Small intestine (tissue), 7 donors: Measurements from ENCODE around the gene LARGE1. TPM values are rescaled to one million over a fixed set of nuclear protein-coding genes. Genes with fewer than 3 reads are reported as not detected.

Experiments used
- DNase-seq, 2 donors: peaks; one replicate each; pipeline versions ENCODE4 v3.0.0 to v3.0.0-alpha.2; 2013
- FAIRE-seq: peaks from 2 replicates; lab custom pipeline; 2012; peaks lifted over from hg19 to GRCh38; lab: Jason Lieb, UNC
- H3K27ac ChIP-seq, 3 donors: one replicate each; pipeline ENCODE4 v1.5.1; 2013; ENCODE audit warnings: low read length in 2 of 3, mild to moderate bottlenecking in 2 of 3, control low read depth in 1 of 3, inconsistent platforms in 1 of 3, low read depth in 1 of 3, moderate library complexity in 1 of 3
- H3K27me3 ChIP-seq, 3 donors: one replicate each; pipeline ENCODE4 v1.6.1; 2013; ENCODE audit warnings: low read length in 3 of 3, inconsistent platforms in 1 of 3; ENCODE audit not compliant: control insufficient read depth in 3 of 3, insufficient read depth in 3 of 3
- H3K36me3 ChIP-seq, 3 donors: one replicate each; pipeline ENCODE4 v1.6.1; 2013; ENCODE audit warnings: low read length in 3 of 3, inconsistent platforms in 1 of 3, low read depth in 1 of 3, mild to moderate bottlenecking in 1 of 3, moderate library complexity in 1 of 3; ENCODE audit not compliant: control insufficient read depth in 3 of 3, insufficient read depth in 2 of 3
- H3K4me1 ChIP-seq, 3 donors: one replicate each; pipeline ENCODE4 v1.6.1; 2013; ENCODE audit warnings: low read length in 2 of 3, inconsistent platforms in 1 of 3, low read depth in 1 of 3, mild to moderate bottlenecking in 1 of 3, moderate library complexity in 1 of 3; ENCODE audit not compliant: control insufficient read depth in 3 of 3, insufficient read depth in 2 of 3
- H3K4me3 ChIP-seq, 3 donors: one replicate each; pipeline ENCODE4 v1.5.1; 2013; ENCODE audit warnings: low read length in 3 of 3, control low read depth in 1 of 3, inconsistent platforms in 1 of 3, low read depth in 1 of 3, mild to moderate bottlenecking in 1 of 3, moderate library complexity in 1 of 3
- H3K9me3 ChIP-seq, 2 donors: one replicate each; pipeline ENCODE4 v1.6.1; 2013; ENCODE audit warnings: low read depth in 1 of 2, low read length in 1 of 2; ENCODE audit not compliant: control insufficient read depth in 2 of 2, insufficient read depth in 1 of 2
- WGBS, 3 donors: extraction: QIAGEN DNeasy Blood & Tissue Kit; methylation state at CpG; one replicate each; pipeline ENCODE4 v1.1.7; 2013; 5-methylcytosine and 5-hydroxymethylcytosine counted together
- polyA plus RNA-seq, 4 donors: library from polyadenylated mRNA; stranded (reverse) in 3 of 4; unstranded in 1 of 4; fragments of 200-250 nt in 3 of 4; fragments of 120-200 nt in 1 of 4; gene quantifications; one replicate each; pipeline versions ENCODE4 v1.2.1 to v1.2.3, GENCODE V29; 2013
- donor health status: healthy with polysubstance abuse.
- donor health status: control.
- donor health status: control.
- donor health status: Bipolar disorder and iron deficiency.
- donor health status: healthy.

Gene LARGE1
- polyA plus RNA-seq, 4 donors, result 5.1 to 18.8 (median 8.0) TPM

DNA sequence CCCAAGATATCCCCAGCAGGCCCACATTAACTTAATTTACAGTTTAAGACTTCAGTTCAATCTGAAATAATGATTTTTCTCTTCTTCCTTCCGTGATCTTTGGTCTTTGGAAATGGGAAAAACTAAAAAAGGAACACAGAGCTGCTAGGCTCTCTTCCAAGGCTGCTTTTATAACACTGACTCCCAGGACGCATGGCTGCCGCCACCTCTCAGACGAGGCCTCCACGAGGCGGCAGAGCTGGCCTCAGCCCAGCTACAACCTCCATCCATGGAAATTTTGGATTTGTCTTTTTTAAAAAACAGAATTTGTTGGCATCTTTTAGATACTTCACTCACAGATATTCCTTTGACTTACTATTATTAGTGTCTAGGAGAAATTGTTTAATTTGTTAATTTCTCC is 476.6 kb downstream of the LARGE1 start:
- FAIRE-seq (no peak), DNase-seq (no peak)
- Histone ChIP-seq H3K4me3 (no peak overlapping the region), H3K36me3 (no peaks in the 10 kb centered on the region), H3K9me3 (no peaks in the 10 kb centered on the region), H3K27ac (no peak overlapping the region), H3K4me1 (no peaks in the 10 kb centered on the region), H3K27me3 (no peaks in the 10 kb centered on the region)
- 84 to 92% (median 91%) methylated on average over 6 of the region's 6 CpGs for WGBS, 3 donors

DNA sequence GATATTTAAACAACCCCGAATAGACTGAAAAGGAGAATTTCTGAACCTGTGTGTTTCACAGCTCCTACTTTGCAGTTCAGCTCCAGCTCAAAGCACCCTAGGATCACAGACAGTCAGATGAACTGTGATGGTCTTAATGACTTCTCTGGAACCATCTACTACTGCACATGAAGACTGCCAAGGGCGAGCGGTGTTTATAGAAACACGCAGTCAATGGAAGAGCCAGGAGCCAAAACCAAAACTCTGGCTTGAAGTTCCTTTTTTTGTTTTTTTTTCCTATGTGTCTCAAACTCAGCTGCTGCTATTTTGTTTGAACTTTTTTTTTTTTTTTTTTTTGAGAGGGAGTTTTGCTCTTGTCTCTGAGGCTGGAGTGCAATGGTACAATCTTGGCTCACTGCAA is 479.5 kb downstream of the LARGE1 start:
- H3K27me3 ChIP-seq, result no peaks in the 10 kb centered on the region
- H3K9me3 ChIP-seq, result no peaks in the 10 kb centered on the region
- no peak overlapping the region for H3K27ac ChIP-seq
- no peak for DNase-seq
- H3K4me1 ChIP-seq, result no peaks in the 10 kb centered on the region
- H3K36me3 ChIP-seq, result no peaks in the 10 kb centered on the region
- 63 to 91% (median 73%) methylated on average over 4 of the region's 4 CpGs for WGBS, 3 donors
- no peak for FAIRE-seq
- no peak overlapping the region for H3K4me3 ChIP-seq

DNA sequence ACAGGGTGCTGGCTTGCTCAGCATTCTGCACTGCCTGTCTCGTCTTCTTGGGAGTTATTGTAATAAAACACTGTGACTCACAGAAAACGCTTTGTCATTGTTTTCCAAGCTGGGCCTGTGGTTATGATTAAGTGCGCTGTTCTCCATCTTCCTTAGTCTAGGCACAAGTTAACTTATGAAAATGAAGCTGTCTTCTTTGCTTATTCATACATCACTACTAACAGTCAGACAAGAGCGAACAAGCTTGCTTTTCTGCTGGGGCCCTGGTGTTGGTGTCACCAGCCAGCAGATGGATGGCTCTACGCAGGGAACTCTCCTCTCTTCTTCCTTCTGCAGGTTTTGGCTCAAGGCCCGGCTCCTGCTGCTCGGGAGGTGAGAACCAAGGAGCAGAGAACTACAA is 482.0 kb downstream of the LARGE1 start:
- 62 to 73% (median 64%) methylated on average over 7 of the region's 7 CpGs for WGBS, 3 donors
- DNase-seq (no peak), FAIRE-seq (no peak)
- Histone ChIP-seq H3K9me3 (no peaks in the 10 kb centered on the region), H3K36me3 (no peaks in the 10 kb centered on the region), H3K4me3 (no peak overlapping the region), H3K4me1 (no peaks in the 10 kb centered on the region), H3K27me3 (no peaks in the 10 kb centered on the region), H3K27ac (no peak overlapping the region)

DNA sequence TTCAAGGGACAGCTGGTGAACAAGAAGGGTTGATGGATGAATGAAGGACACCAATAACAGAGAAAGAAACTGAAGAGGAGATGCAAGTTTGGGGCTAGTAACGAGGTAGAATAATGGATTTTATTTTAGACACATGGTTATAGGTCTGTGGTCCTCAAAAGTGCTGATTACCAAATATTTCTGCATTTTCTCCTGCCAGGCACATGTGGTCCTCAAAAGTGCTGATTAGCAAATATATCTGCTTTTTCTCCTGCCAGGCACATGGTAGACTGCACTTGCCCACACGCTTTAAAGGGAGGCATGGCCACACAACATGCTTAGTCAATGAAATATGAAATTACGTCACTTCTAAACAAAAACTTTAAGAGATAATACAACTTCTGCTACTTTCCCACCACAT is 489.0 kb downstream of the LARGE1 start:
- H3K36me3 ChIP-seq, result peaks cover 0 to 2% (median 0%) of the 10 kb centered on the region in 3 donors
- FAIRE-seq, result no peak
- H3K9me3 ChIP-seq, result no peaks in the 10 kb centered on the region
- no peak overlapping the region for H3K4me3 ChIP-seq
- no peaks in the 10 kb centered on the region for H3K27me3 ChIP-seq
- no peaks in the 10 kb centered on the region for H3K4me1 ChIP-seq
- H3K27ac ChIP-seq, result no peak overlapping the region
- DNase-seq, result no peak
- WGBS, 3 donors, result 88 to 96% (median 94%) methylated on average over 3 of the region's 3 CpGs

DNA sequence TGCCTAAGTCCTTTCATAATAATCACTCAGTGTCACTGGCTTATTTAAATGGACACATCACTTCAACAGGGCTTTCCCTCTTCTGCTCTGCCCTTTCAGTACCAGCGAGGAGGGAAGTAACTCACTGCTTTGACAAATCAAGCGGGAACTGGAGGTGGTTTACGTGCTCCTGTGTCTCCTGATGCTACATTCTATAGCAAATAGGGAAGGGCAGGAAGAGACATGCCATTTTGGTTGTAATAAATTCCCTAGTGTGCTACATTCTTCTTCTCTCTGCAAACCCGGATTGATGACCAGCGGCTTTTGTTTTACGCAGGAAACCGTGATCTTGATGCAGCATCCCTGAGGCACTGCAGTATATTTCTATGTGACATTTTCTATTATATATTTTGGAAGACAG is 491.0 kb downstream of the LARGE1 start:
- no peak for FAIRE-seq
- WGBS, 3 donors, result 88 to 97% (median 92%) methylated on average over 7 of the region's 7 CpGs
- Histone ChIP-seq H3K9me3 (no peaks in the 10 kb centered on the region), H3K36me3 (peaks cover 0 to 2% (median 0%) of the 10 kb centered on the region in 3 donors), H3K27me3 (no peaks in the 10 kb centered on the region), H3K4me3 (no peak overlapping the region), H3K4me1 (no peaks in the 10 kb centered on the region), H3K27ac (no peak overlapping the region)
- DNase-seq, result no peak

DNA sequence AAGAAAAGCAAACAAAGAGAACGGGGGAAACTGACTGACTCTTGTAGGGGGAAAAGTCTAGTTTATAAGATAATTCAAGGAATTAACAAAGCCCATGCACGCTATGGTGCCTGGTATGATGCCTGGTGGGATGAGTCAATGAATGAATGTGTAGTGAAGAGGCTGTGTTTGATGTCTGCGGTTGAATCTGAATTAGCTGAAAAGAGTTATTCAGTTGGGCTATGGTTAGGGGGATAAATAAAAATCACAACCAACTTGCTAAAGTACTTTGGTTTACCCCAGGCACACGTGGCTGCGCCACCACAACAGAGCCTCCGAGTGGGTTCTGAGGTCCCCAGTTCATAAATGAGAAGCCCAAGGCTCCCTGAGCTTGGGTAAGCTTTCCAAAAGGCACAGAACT is 492.8 kb downstream of the LARGE1 start:
- WGBS, 3 donors, result 91 to 92% (median 91%) methylated on average over 6 of the region's 6 CpGs
- peaks cover 0 to 2% (median 0%) of the 10 kb centered on the region in 3 donors for H3K36me3 ChIP-seq
- H3K4me1 ChIP-seq, result no peaks in the 10 kb centered on the region
- no peaks in the 10 kb centered on the region for H3K9me3 ChIP-seq
- FAIRE-seq (no peak), DNase-seq (no peak)
- no peaks in the 10 kb centered on the region for H3K27me3 ChIP-seq
- no peak overlapping the region for H3K4me3 ChIP-seq
- no peak overlapping the region for H3K27ac ChIP-seq

DNA sequence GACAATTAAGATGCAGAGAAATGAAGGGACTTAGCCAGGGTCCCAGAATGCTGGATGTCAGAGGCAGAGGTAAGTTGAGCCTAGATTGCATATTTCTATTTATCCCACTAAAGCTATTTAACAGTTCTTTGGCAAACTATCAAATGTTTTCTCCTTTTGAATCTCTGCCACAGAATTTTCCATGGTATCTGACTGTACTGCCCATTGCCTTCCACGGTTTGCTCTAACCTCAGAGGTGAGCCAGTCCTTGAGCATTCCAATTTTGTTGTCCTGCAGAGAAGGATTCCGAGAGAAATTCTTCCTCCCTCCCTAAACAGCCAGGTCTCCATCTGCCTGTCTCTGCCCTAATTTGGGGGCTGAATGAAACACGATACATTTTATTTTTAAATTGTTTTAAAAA is 493.8 kb downstream of the LARGE1 start:
- FAIRE-seq, result no peak
- Histone ChIP-seq H3K4me1 (no peaks in the 10 kb centered on the region), H3K9me3 (no peaks in the 10 kb centered on the region), H3K36me3 (peaks cover 0 to 2% (median 0%) of the 10 kb centered on the region in 3 donors), H3K27ac (no peak overlapping the region), H3K4me3 (no peak overlapping the region), H3K27me3 (no peaks in the 10 kb centered on the region)
- DNase-seq, result no peak
- 66 to 84% (median 70%) methylated on average over 3 of the region's 3 CpGs for WGBS, 3 donors

DNA sequence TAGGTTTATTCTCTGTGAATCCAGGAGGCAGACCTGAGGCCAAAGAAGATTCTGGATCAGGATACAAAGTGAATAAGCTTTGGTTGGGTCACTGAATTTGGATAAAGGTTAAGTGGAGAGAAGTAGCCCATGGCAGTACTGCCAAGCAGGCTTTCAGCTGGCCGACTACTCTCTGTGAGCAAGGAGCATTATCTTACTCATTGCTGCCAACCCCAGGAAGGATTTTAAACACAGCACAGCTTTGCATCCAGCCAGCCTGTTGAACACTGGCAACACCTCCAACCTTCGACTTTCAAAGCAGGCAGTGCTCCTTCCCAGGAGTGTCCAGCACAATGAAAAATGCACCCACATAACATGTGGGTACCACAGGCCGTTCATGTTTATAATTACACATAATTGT is 498.4 kb downstream of the LARGE1 start:
- H3K27me3 ChIP-seq, result no peaks in the 10 kb centered on the region
- FAIRE-seq (no peak), DNase-seq (no peak)
- H3K36me3 ChIP-seq, result peaks cover 0 to 5% (median 0%) of the 10 kb centered on the region in 3 donors
- H3K9me3 ChIP-seq, result no peaks in the 10 kb centered on the region
- H3K27ac ChIP-seq, result no peak overlapping the region
- H3K4me3 ChIP-seq, result no peak overlapping the region
- no peaks in the 10 kb centered on the region for H3K4me1 ChIP-seq
- 84 to 88% (median 84%) methylated on average over 3 of the region's 3 CpGs for WGBS, 3 donors

DNA sequence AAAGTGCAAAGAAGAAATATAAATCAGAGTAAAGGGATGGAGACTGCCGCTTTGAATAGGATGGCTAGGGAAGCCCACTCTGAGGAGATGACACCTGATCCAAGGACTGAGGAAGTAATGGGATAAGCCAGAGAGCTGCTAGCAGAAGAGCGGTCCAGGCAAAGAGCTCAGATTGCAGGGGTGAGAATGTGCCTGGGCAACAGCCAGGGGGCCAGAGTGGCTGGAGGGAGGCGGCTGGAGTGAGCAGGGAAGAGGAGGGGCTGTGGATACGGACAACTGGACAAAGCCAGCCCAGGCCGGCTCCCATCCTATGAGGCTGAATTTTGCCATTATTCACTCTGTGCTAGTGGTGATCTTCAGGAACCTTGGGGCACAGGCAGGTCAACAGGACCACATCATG is 501.8 kb downstream of the LARGE1 start:
- no peak overlapping the region for H3K27ac ChIP-seq
- no peaks in the 10 kb centered on the region for H3K4me1 ChIP-seq
- H3K27me3 ChIP-seq, result no peaks in the 10 kb centered on the region
- no peak for DNase-seq
- no peaks in the 10 kb centered on the region for H3K9me3 ChIP-seq
- WGBS, 3 donors, result 92 to 98% (median 97%) methylated on average over 5 of the region's 5 CpGs
- peaks cover 0 to 5% (median 0%) of the 10 kb centered on the region in 3 donors for H3K36me3 ChIP-seq
- H3K4me3 ChIP-seq, result no peak overlapping the region
- no peak for FAIRE-seq
